Measurements from ENCODE around the gene TCF12.

The TCF12 gene

GRCh38 chr15:57026016-57026592, 107.7 kb downstream of the TCF12 start:
- DNase-seq, result no peak

- no peak for DNase-seq
These were observed 109.2 kb downstream of the TCF12 start for GRCh38 chr15:57027596-57027995.

- no peak for DNase-seq
These were observed 109.7 kb downstream of the TCF12 start for GRCh38 chr15:57028176-57028575.

GRCh38 chr15:57030011-57030410, 111.6 kb downstream of the TCF12 start:
- no peak for DNase-seq

- no peak for DNase-seq
These were observed 112.6 kb downstream of the TCF12 start for GRCh38 chr15:57031082-57031481.

- DNase-seq, result no peak
These were observed 113.2 kb downstream of the TCF12 start for GRCh38 chr15:57031605-57032004.

- DNase-seq, result no peak
These were observed 113.9 kb downstream of the TCF12 start for GRCh38 chr15:57032338-57032737.

- no peak for DNase-seq
These were observed 115.4 kb downstream of the TCF12 start for GRCh38 chr15:57033715-57034439.

GRCh38 chr15:57034613-57035012, 116.2 kb downstream of the TCF12 start:
- DNase-seq, result no peak

GRCh38 chr15:57035664-57036063, 117.2 kb downstream of the TCF12 start:
- DNase-seq, result no peak

- no peak for DNase-seq
These were observed 117.9 kb downstream of the TCF12 start for GRCh38 chr15:57036352-57036751.

- DNase-seq, result no peak
These were observed 119.1 kb downstream of the TCF12 start for GRCh38 chr15:57037548-57037947.

GRCh38 chr15:57038040-57038439, 119.6 kb downstream of the TCF12 start:
- DNase-seq, result no peak

GRCh38 chr15:57038496-57038895, 120.1 kb downstream of the TCF12 start:
- DNase-seq, result no peak

- no peak for DNase-seq
These were observed 123.0 kb downstream of the TCF12 start for GRCh38 chr15:57041416-57041815.

- no peak for DNase-seq
These were observed 125.7 kb downstream of the TCF12 start for GRCh38 chr15:57044072-57044702.

GRCh38 chr15:57044970-57045369, 126.5 kb downstream of the TCF12 start:
- no peak for DNase-seq

GRCh38 chr15:57045741-57046382, 127.4 kb downstream of the TCF12 start:
- no peak for DNase-seq

GRCh38 chr15:57048930-57049549, 130.6 kb downstream of the TCF12 start:
- DNase-seq, result no peak

GRCh38 chr15:57053470-57053869, 135.0 kb downstream of the TCF12 start:
- DNase-seq, result no peak

GRCh38 chr15:57054204-57054750, 135.8 kb downstream of the TCF12 start:
- DNase-seq, result no peak

GRCh38 chr15:57056357-57056756, 137.9 kb downstream of the TCF12 start:
- DNase-seq, result no peak

All from right hindlimb (tissue), 1 donor.